Endodermal cell (in vitro differentiated cells): Measurements from ENCODE around the gene FITM2. TPM values are rescaled to one million over a fixed set of nuclear protein-coding genes. Genes with fewer than 3 reads are reported as not detected.
A peak's percentile ranks its signal among the peaks of the same experiment; 100 is the strongest.
"Not testable (repeated sequence)": the region's sequence is repeated elsewhere in the genome, so short reads cannot be mapped to it uniquely, and the experiment has no call there.

Experiments used
- DNase-seq: peaks from one replicate; pipeline ENCODE4 v3.0.0-alpha.2; 2017
- H3K27ac ChIP-seq: 2 replicates; pipeline ENCODE4 v1.5.1; 2013; ENCODE audit warnings: mild to moderate bottlenecking, low read depth, low read length, moderate library complexity
- H3K27me3 ChIP-seq: 2 replicates; pipeline ENCODE4 v1.6.1; 2013; ENCODE audit warnings: mild to moderate bottlenecking, low read length, moderate library complexity; ENCODE audit not compliant: insufficient read depth, control insufficient read depth, poor library complexity, severe bottlenecking
- H3K36me3 ChIP-seq: 2 replicates; pipeline ENCODE4 v1.7.0; 2013; ENCODE audit warnings: mild to moderate bottlenecking, low read length, moderate library complexity; ENCODE audit not compliant: control insufficient read depth, insufficient read depth
- H3K4me1 ChIP-seq: one replicate; pipeline ENCODE4 v1.7.0; 2013; ENCODE audit warnings: low read length; ENCODE audit not compliant: control insufficient read depth, insufficient read depth
- H3K4me3 ChIP-seq: 2 replicates; pipeline ENCODE4 v1.5.1; 2013; ENCODE audit warnings: mild to moderate bottlenecking, low read length, moderate library complexity
- H3K9ac ChIP-seq: 2 replicates; pipeline ENCODE4 v1.6.1; 2013; ENCODE audit warnings: mild to moderate bottlenecking, low read length, moderate library complexity; ENCODE audit not compliant: poor library complexity, severe bottlenecking; ENCODE audit errors: extremely low read depth
- H3K9me3 ChIP-seq: 2 replicates; pipeline ENCODE4 v1.6.1; 2013; ENCODE audit warnings: mild to moderate bottlenecking, low read length, moderate library complexity; ENCODE audit not compliant: control insufficient read depth
- H3K27ac Mint-ChIP-seq: 2 replicates; pipeline ENCODE4 v1.8.0; 2020; ENCODE audit warnings: mixed read lengths
- H3K27me3 Mint-ChIP-seq: 2 replicates; pipeline ENCODE4 v1.8.0; 2021; ENCODE audit warnings: mild to moderate bottlenecking, mixed read lengths; ENCODE audit not compliant: insufficient read depth
- H3K36me3 Mint-ChIP-seq: 2 replicates; pipeline ENCODE4 v1.8.0; 2020; ENCODE audit warnings: low read depth, mixed read lengths
- H3K4me1 Mint-ChIP-seq: 2 replicates; pipeline ENCODE4 v1.8.0; 2020; ENCODE audit warnings: mixed read lengths
- H3K4me3 Mint-ChIP-seq: 2 replicates; pipeline ENCODE4 v1.8.0; 2020; ENCODE audit warnings: mild to moderate bottlenecking, moderate library complexity, mixed read lengths
- H3K9me3 Mint-ChIP-seq: 2 replicates; pipeline ENCODE4 v1.8.0; 2020; ENCODE audit warnings: mild to moderate bottlenecking, mixed read lengths
- CTCF ChIP-seq: fragments of 200-600 bp; sonication (generic); conservative IDR thresholded peaks from 2 replicates; pipeline ENCODE4 v1.5.0; 2021; ENCODE audit warnings: antibody characterized with exemption, mild to moderate bottlenecking
- WGBS, 2 experiments: methylation state at CpG; one replicate each; pipeline versions ENCODE4 v1.1.5 to v1.1.7; 2013; ENCODE audit warnings: missing lambda C conversion rate in 2 of 2, mixed read lengths in 1 of 2; ENCODE audit not compliant: insufficient coverage in 1 of 2, insufficient read length in 1 of 2; 5-methylcytosine and 5-hydroxymethylcytosine counted together
- total RNA-seq, 2 donors: library from RNA; stranded (reverse); fragmentation: NEBNext Ultra II Directional in 1 of 2; extraction: Animal tissue kit (Norgen Biotek cat#: 25700) in 1 of 2; gene quantifications; 2 replicates in 1 of 2; 3 replicates in 1 of 2; pipeline ENCODE4 v1.2.1, GENCODE V29; 2021

Gene FITM2
- total RNA-seq, 2 donors from 2014 or later: 2.4 to 2.9 TPM

DNA sequence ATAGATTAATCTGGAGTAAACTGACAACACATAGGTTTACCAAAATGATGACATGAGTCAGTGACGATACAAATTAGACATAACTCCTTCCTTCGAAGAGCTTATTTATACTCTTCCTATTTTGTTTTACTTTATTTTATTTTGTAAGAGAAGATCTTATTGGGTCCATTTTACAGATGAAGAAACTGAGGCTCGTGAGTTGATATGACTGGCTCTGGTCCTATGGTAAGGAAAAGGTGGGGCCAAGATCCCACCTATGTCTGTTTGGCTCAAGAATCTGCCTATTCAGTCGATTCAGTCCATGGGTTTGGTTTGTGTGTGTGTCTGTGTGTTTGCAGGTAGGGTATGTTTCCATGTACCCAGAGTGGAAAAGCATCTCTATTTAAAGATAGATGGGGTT is 17.4 kb upstream of the FITM2 start:
- Mint-ChIP-seq H3K4me1 (peaks cover 7% of the 10 kb centered on the region), H3K27me3 (no peaks in the 10 kb centered on the region), H3K27ac (no peak overlapping the region), H3K9me3 (peaks cover 3% of the 10 kb centered on the region), H3K4me3 (no peak overlapping the region), H3K36me3 (no peaks in the 10 kb centered on the region)
- 22 to 80% methylated on average over 1 to 3 of the region's 4 CpGs for WGBS, 2 experiments
- H3K4me1 ChIP-seq: no peaks in the 10 kb centered on the region
- no peak overlapping the region for H3K9ac ChIP-seq
- no peaks in the 10 kb centered on the region for H3K9me3 ChIP-seq
- H3K4me3 ChIP-seq: no peak overlapping the region
- DNase-seq: no peak
- no peak for TF ChIP-seq CTCF
- H3K36me3 ChIP-seq: no peaks in the 10 kb centered on the region
- no peaks in the 10 kb centered on the region for H3K27me3 ChIP-seq
- H3K27ac ChIP-seq: no peak overlapping the region

DNA sequence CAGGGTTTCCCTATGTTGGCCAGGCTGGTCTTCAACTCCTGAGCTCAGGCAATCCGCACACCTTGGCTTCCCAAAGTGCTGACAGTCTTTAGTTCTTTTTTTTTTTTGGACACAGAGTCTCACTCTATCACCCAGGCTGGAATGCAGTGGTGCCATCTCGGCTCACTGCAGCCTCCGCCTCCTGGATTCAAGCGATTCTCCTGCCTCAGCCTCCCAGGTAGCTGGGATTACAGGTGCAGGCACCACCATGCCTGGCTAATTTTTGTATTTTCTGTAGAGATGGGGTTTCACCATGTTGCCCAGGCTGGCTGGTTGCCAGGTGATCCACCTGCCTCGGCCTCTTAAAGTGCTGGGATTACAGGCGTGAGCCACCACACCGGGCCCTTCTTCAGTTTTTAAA is 16.7 kb upstream of the FITM2 start:
- H3K9ac ChIP-seq, H3K36me3 Mint-ChIP-seq, H3K27ac Mint-ChIP-seq, DNase-seq, H3K9me3 Mint-ChIP-seq, H3K4me3 ChIP-seq, H3K4me1 Mint-ChIP-seq, H3K4me1 ChIP-seq, H3K27me3 Mint-ChIP-seq, H3K9me3 ChIP-seq, H3K4me3 Mint-ChIP-seq, H3K27ac ChIP-seq, H3K27me3 ChIP-seq, H3K36me3 ChIP-seq: not testable (repeated sequence)
- 94% methylated on average over 6 to 7 of the region's 7 CpGs for WGBS, 2 experiments

GRCh38 chr20:44326391-44327159 is 15.6 kb upstream of the FITM2 start:
- no peak overlapping the region for H3K27ac ChIP-seq
- H3K4me1 Mint-ChIP-seq: peaks cover 7% of the 10 kb centered on the region
- no peak overlapping the region for H3K4me3 ChIP-seq
- WGBS, 2 experiments: 27 to 40% methylated on average over 10 to 50 of the region's 50 CpGs
- no peaks in the 10 kb centered on the region for H3K9me3 ChIP-seq
- H3K4me1 ChIP-seq: no peaks in the 10 kb centered on the region
- peaks cover 3% of the 10 kb centered on the region for H3K9me3 Mint-ChIP-seq
- H3K4me3 Mint-ChIP-seq: peak overlapping the region; percentile 16
- no peaks in the 10 kb centered on the region for H3K27me3 Mint-ChIP-seq
- H3K27me3 ChIP-seq: no peaks in the 10 kb centered on the region
- peak; percentile 76 for DNase-seq
- no peaks in the 10 kb centered on the region for H3K36me3 ChIP-seq
- no peak for TF ChIP-seq CTCF
- no peak overlapping the region for H3K9ac ChIP-seq
- H3K36me3 Mint-ChIP-seq: no peaks in the 10 kb centered on the region
- H3K27ac Mint-ChIP-seq: no peak overlapping the region
